CD4-positive, alpha-beta T cell (primary cell): ENCODE data around the gene SNX13. TPM values are rescaled to one million over a fixed set of nuclear protein-coding genes. Genes with fewer than 3 reads are reported as not detected.
A peak's percentile ranks its signal among the peaks of the same experiment; 100 is the strongest.

Source experiments
- ATAC-seq: fragments of 200-7000 bp; cut with Tn5 transposase; one replicate; pipeline ENCODE4 v1.10.0; 2022; ENCODE audit warnings: mild to moderate bottlenecking; ENCODE audit not compliant: poor library complexity
- CTCF ChIA-PET: fragments of 350-600 bp; sonication (Branson Sonifier 250); formaldehyde crosslinking; loops from one replicate; lab custom pipeline; 2021; ENCODE audit warnings: antibody characterized with exemption, inconsistent platforms; lab: Charles Lee
- POLR2A ChIA-PET: fragments of 350-600 bp; sonication (Branson Sonifier 250); formaldehyde crosslinking; loops from one replicate; lab custom pipeline; 2021; ENCODE audit warnings: antibody characterized with exemption, inconsistent platforms; lab: Charles Lee
- DNase-seq, 14 experiments: peaks; one replicate each; pipeline ENCODE4 v3.0.0-alpha.2; 2013 to 2020; ENCODE audit warnings: mixed read lengths in 2 of 14
- H3K27ac ChIP-seq, 2 donors: one replicate each; pipeline versions ENCODE4 v1.5.1 to v1.7.0; 2013; ENCODE audit warnings: low read length in 2 of 2, low read depth in 1 of 2, mild to moderate bottlenecking in 1 of 2
- H3K27me3 ChIP-seq, 2 experiments: 1 replicate in 1 of 2; 2 replicates in 1 of 2; pipeline versions ENCODE4 v1.6.1 to v1.7.0; 2013; ENCODE audit warnings: low read length in 2 of 2, control low read depth in 1 of 2, mild to moderate bottlenecking in 1 of 2, moderate library complexity in 1 of 2; ENCODE audit not compliant: insufficient read depth in 2 of 2, control insufficient read depth in 1 of 2
- H3K36me3 ChIP-seq: one replicate; pipeline ENCODE4 v1.6.1; 2013; ENCODE audit warnings: low read length, control low read depth; ENCODE audit not compliant: insufficient read depth
- H3K4me1 ChIP-seq: one replicate; pipeline ENCODE4 v1.6.1; 2013; ENCODE audit warnings: low read length, control low read depth; ENCODE audit not compliant: insufficient read depth
- H3K4me3 ChIP-seq: one replicate; pipeline ENCODE4 v1.5.1; 2013; ENCODE audit warnings: mild to moderate bottlenecking, low read length, moderate library complexity
- H3K9me3 ChIP-seq, 2 experiments: 1 replicate in 1 of 2; 2 replicates in 1 of 2; pipeline versions ENCODE4 v1.6.1 to v1.7.0; 2013; ENCODE audit warnings: low read length in 2 of 2, mild to moderate bottlenecking in 2 of 2, control low read depth in 1 of 2, moderate library complexity in 1 of 2; ENCODE audit not compliant: control insufficient read depth in 1 of 2, insufficient read depth in 1 of 2
- H3K27ac Mint-ChIP-seq: one replicate; pipeline ENCODE4 v1.8.0; 2020; ENCODE audit warnings: mixed read lengths
- H3K27me3 Mint-ChIP-seq: one replicate; pipeline ENCODE4 v1.8.0; 2021; ENCODE audit warnings: mixed read lengths
- H3K36me3 Mint-ChIP-seq: one replicate; pipeline ENCODE4 v1.8.0; 2021; ENCODE audit warnings: low read depth, mixed read lengths
- H3K4me1 Mint-ChIP-seq: one replicate; pipeline ENCODE4 v1.8.0; 2021; ENCODE audit warnings: low read depth, mixed read lengths
- H3K4me3 Mint-ChIP-seq: one replicate; pipeline ENCODE4 v1.8.0; 2020; ENCODE audit warnings: mild to moderate bottlenecking, mixed read lengths
- H3K9me3 Mint-ChIP-seq: one replicate; pipeline ENCODE4 v1.8.0; 2020; ENCODE audit warnings: mixed read lengths
- CTCF ChIP-seq: fragments of 200-600 bp; IDR thresholded peaks from one replicate; pipeline ENCODE4 v1.8.0; 2022; ENCODE audit warnings: antibody characterized with exemption, mild to moderate bottlenecking
- intact Hi-C, 2 experiments: fragments of 100-400 bp; cut with DNase I in 1 of 2; cut with micrococcal nuclease in 1 of 2; formaldehyde crosslinking; loops; one replicate each; pipeline versions ENCODE4 v1.15.1 to v1.9.0; 2023 to 2025; cut with DNase I, micrococcal nuclease
- total RNA-seq, 174 experiments: library from RNA in 2 of 174; stranded (reverse) in 2 of 174; gene quantifications; one replicate each; pipeline ENCODE4 v1.2.3 and lab custom pipeline; 2021 to 2026

SNX13 gene
- total RNA-seq, 2 experiments from 2014 or later: 24.0 to 25.8 TPM

- no peak overlapping the region for H3K27ac ChIP-seq
- no peak overlapping the region for H3K4me3 Mint-ChIP-seq
- H3K27me3 Mint-ChIP-seq: no peaks in the 10 kb centered on the region
- H3K36me3 ChIP-seq: no peaks in the 10 kb centered on the region
- H3K27me3 ChIP-seq: no peaks in the 10 kb centered on the region
- intact Hi-C loops: loop anchor here (10.0 kb wide), 2 partner anchors 86 to 1784 kb away; no protein-coding TSS in a partner anchor
- H3K9me3 ChIP-seq: no peaks in the 10 kb centered on the region
- H3K36me3 Mint-ChIP-seq: no peaks in the 10 kb centered on the region
- H3K9me3 Mint-ChIP-seq: no peaks in the 10 kb centered on the region
- H3K4me3 ChIP-seq: no peak overlapping the region
- ChIA-PET CTCF (no interaction called here), POLR2A (interaction anchor here (0.6 kb wide), 1 partner anchor 1604 kb away, joined by 3 read pairs; no protein-coding TSS in a partner anchor)
- DNase-seq (no peak), ATAC-seq (no peak)
- no peak for TF ChIP-seq CTCF
- H3K4me1 ChIP-seq: peaks cover 8% of the 10 kb centered on the region
- peaks cover 89% of the 10 kb centered on the region for H3K4me1 Mint-ChIP-seq
- H3K27ac Mint-ChIP-seq: no peak overlapping the region
Measured at GRCh38 chr7:17930546-17930945, 9.7 kb downstream of the SNX13 start.

GRCh38 chr7:17929647-17930395, 10.5 kb downstream of the SNX13 start:
- intact Hi-C loops: loop anchor here (10.0 kb wide), 2 partner anchors 85 to 1785 kb away; no protein-coding TSS in a partner anchor

GRCh38 chr7:17928055-17928454, 12.2 kb downstream of the SNX13 start:
- intact Hi-C loops: no loop called here
- H3K36me3 ChIP-seq: no peaks in the 10 kb centered on the region
- Mint-ChIP-seq H3K4me1 (peaks cover 90% of the 10 kb centered on the region), H3K27me3 (no peaks in the 10 kb centered on the region), H3K9me3 (no peaks in the 10 kb centered on the region), H3K36me3 (no peaks in the 10 kb centered on the region), H3K4me3 (no peak overlapping the region), H3K27ac (no peak overlapping the region)
- no peak overlapping the region for H3K27ac ChIP-seq
- no peaks in the 10 kb centered on the region for H3K27me3 ChIP-seq
- no peak for DNase-seq
- H3K4me3 ChIP-seq: no peak overlapping the region
- ChIA-PET POLR2A (interaction anchor here (0.9 kb wide), 1 partner anchor 12 kb away, joined by 4 read pairs; the partner anchor contains the start of gene SNX13), CTCF (no interaction called here)
- H3K4me1 ChIP-seq: peaks cover 9% of the 10 kb centered on the region
- H3K9me3 ChIP-seq: no peaks in the 10 kb centered on the region
- TF ChIP-seq CTCF: no peak
- ATAC-seq: no peak

More at GRCh38 chr7:17929647-17930395, 10.5 kb downstream of the SNX13 start:
- H3K27ac Mint-ChIP-seq: no peak overlapping the region
- ChIA-PET POLR2A (no interaction called here), CTCF (no interaction called here)
- H3K9me3 ChIP-seq: no peaks in the 10 kb centered on the region
- ATAC-seq (no peak), DNase-seq (no peak)
- H3K4me3 Mint-ChIP-seq: peak overlapping the region; percentile 6
- H3K4me3 ChIP-seq: no peak overlapping the region
- H3K9me3 Mint-ChIP-seq: no peaks in the 10 kb centered on the region
- H3K27me3 ChIP-seq: no peaks in the 10 kb centered on the region
- H3K36me3 Mint-ChIP-seq: no peaks in the 10 kb centered on the region
- peaks cover 11% of the 10 kb centered on the region for H3K4me1 ChIP-seq
- no peaks in the 10 kb centered on the region for H3K27me3 Mint-ChIP-seq
- no peak for TF ChIP-seq CTCF
- no peak overlapping the region for H3K27ac ChIP-seq
- H3K4me1 Mint-ChIP-seq: peaks cover 89% of the 10 kb centered on the region
- no peaks in the 10 kb centered on the region for H3K36me3 ChIP-seq
